H1 (cell line): ENCODE measurements around the gene ULK2. TPM values are rescaled to one million over a fixed set of nuclear protein-coding genes. Genes with fewer than 3 reads are reported as not detected.

Source experiments
- CTCF ChIA-PET: fragments of 300-600 bp; sonication (Branson Sonifier 250); formaldehyde crosslinking; loops from one replicate; lab custom pipeline; 2021; ENCODE audit not compliant: partially characterized antibody; lab: Charles Lee
- POLR2A ChIA-PET: fragments of 300-600 bp; sonication (Branson Sonifier 250); formaldehyde crosslinking; loops from one replicate; lab custom pipeline; 2021; ENCODE audit warnings: inconsistent platforms; ENCODE audit not compliant: partially characterized antibody; lab: Charles Lee
- DNase-seq, 2 experiments: peaks; one replicate each; pipeline versions ENCODE4 v3.0.0 to v3.0.0-alpha.2; 2010 to 2022; ENCODE audit warnings: low spot score in 2 of 2, low read depth in 1 of 2, mixed read lengths in 1 of 2
- FAIRE-seq: peaks from 2 replicates; lab custom pipeline; 2011; peaks lifted over from hg19 to GRCh38; lab: Jason Lieb, UNC
- H2AFZ ChIP-seq: 2 replicates; pipeline ENCODE4 v1.8.1; 2012; ENCODE audit warnings: low read length, inconsistent platforms
- H2AK5ac ChIP-seq: 2 replicates; pipeline ENCODE4 v1.6.1; 2013; ENCODE audit warnings: low read depth, low read length
- H2BK120ac ChIP-seq: replicated peaks from 2 replicates; pipeline ENCODE3; 2013; ENCODE audit warnings: low read depth, low read length, inconsistent platforms
- H2BK12ac ChIP-seq: 2 replicates; pipeline ENCODE4 v1.6.1; 2013; ENCODE audit warnings: low read depth, low read length
- H2BK15ac ChIP-seq: 2 replicates; pipeline ENCODE4 v1.6.1; 2013; ENCODE audit warnings: low read length
- H2BK20ac ChIP-seq: 2 replicates; pipeline ENCODE4 v1.6.1; 2013; ENCODE audit warnings: low read length
- H2BK5ac ChIP-seq: 2 replicates; pipeline ENCODE4 v1.6.1; 2013; ENCODE audit warnings: low read depth, low read length
- H3K14ac ChIP-seq: 2 replicates; pipeline ENCODE4 v1.6.1; 2013; ENCODE audit warnings: inconsistent platforms; ENCODE audit not compliant: insufficient read length
- H3K18ac ChIP-seq: 2 replicates; pipeline ENCODE4 v1.6.1; 2013; ENCODE audit warnings: low read length; ENCODE audit errors: extremely low read depth
- H3K23ac ChIP-seq: 2 replicates; pipeline ENCODE4 v1.6.1; 2013; ENCODE audit warnings: inconsistent platforms; ENCODE audit not compliant: insufficient read length
- H3K23me2 ChIP-seq: 2 replicates; pipeline ENCODE4 v1.6.1; 2013; ENCODE audit warnings: low read depth, low read length
- H3K27ac ChIP-seq: 2 replicates; pipeline ENCODE4 v1.6.1; 2011; ENCODE audit warnings: low read depth, low read length, inconsistent platforms
- H3K27me3 ChIP-seq, 4 experiments: replicated peaks in 1 of 4; 1 replicate in 1 of 4; 2 replicates in 3 of 4; pipeline versions ENCODE4 v1.6.1 to v1.8.1; 2011 to 2013; ENCODE audit warnings: low read length in 3 of 4, mild to moderate bottlenecking in 3 of 4, inconsistent platforms in 2 of 4, mixed read lengths in 2 of 4, moderate library complexity in 1 of 4; ENCODE audit not compliant: control insufficient read depth in 3 of 4, insufficient read depth in 3 of 4; ENCODE audit errors: extremely low read depth in 1 of 4
- H3K36me3 ChIP-seq, 4 experiments: 2 replicates each; pipeline versions ENCODE4 v1.6.1 to v1.8.1; 2011 to 2013; ENCODE audit warnings: mild to moderate bottlenecking in 4 of 4, low read length in 3 of 4, moderate library complexity in 2 of 4, control low read depth in 1 of 4, inconsistent platforms in 1 of 4; ENCODE audit not compliant: insufficient read depth in 4 of 4, control insufficient read depth in 2 of 4
- H3K4ac ChIP-seq: replicated peaks from 2 replicates; pipeline ENCODE3; 2013; ENCODE audit warnings: low read length, low read depth, mixed read lengths, inconsistent platforms; ENCODE audit not compliant: insufficient read length
- H3K4me1 ChIP-seq, 4 experiments: replicated peaks in 1 of 4; 1 replicate in 1 of 4; 2 replicates in 3 of 4; pipeline versions ENCODE4 v1.6.1 to v1.8.1; 2011 to 2013; ENCODE audit warnings: low read length in 3 of 4, inconsistent platforms in 2 of 4, mixed read lengths in 1 of 4; ENCODE audit not compliant: insufficient read depth in 4 of 4, control insufficient read depth in 3 of 4
- H3K4me2 ChIP-seq, 2 experiments: 2 replicates each; pipeline versions ENCODE4 v1.6.1 to v1.8.1; 2011 to 2013; ENCODE audit warnings: low read depth in 2 of 2, low read length in 2 of 2, control low read depth in 1 of 2, inconsistent platforms in 1 of 2, mild to moderate bottlenecking in 1 of 2; ENCODE audit not compliant: insufficient read depth in 1 of 2
- H3K4me3 ChIP-seq, 4 experiments: fragments of 200-600, 300-600 bp in 1 of 4; sonication (generic), shearing (Covaris generic), sonication (Bioruptor Twin) in 1 of 4; 2 replicates each; pipeline versions ENCODE4 v1.5.1 to v1.8.1; 2011 to 2016; ENCODE audit warnings: low read length in 4 of 4, low read depth in 3 of 4, control low read depth in 2 of 4, inconsistent platforms in 2 of 4, mild to moderate bottlenecking in 2 of 4, mixed read lengths in 1 of 4, moderate library complexity in 1 of 4; ENCODE audit not compliant: insufficient read depth in 2 of 4; ENCODE audit errors: extremely low read depth in 1 of 4
- H3K56ac ChIP-seq: replicated peaks from 2 replicates; pipeline ENCODE3; 2013; ENCODE audit warnings: low read depth, mild to moderate bottlenecking, mixed read lengths, low read length, inconsistent platforms; ENCODE audit not compliant: insufficient read length
- H3K79me1 ChIP-seq: 2 replicates; pipeline ENCODE4 v1.6.1; 2013; ENCODE audit warnings: low read depth, low read length, control low read depth
- H3K79me2 ChIP-seq, 2 experiments: 2 replicates each; pipeline versions ENCODE4 v1.6.1 to v1.8.1; 2012 to 2013; ENCODE audit warnings: low read length in 2 of 2, mild to moderate bottlenecking in 2 of 2, inconsistent platforms in 1 of 2; ENCODE audit not compliant: insufficient read depth in 2 of 2, control insufficient read depth in 1 of 2
- H3K9ac ChIP-seq, 4 experiments: replicated peaks in 1 of 4; 1 replicate in 1 of 4; 2 replicates in 3 of 4; pipeline versions ENCODE4 v1.6.1 to v1.8.1; 2011 to 2013; ENCODE audit warnings: low read depth in 3 of 4, low read length in 3 of 4, control low read depth in 2 of 4, mild to moderate bottlenecking in 2 of 4, moderate library complexity in 2 of 4, inconsistent platforms in 1 of 4; ENCODE audit errors: extremely low read depth in 1 of 4
- H3K9me3 ChIP-seq, 2 experiments: 2 replicates each; pipeline versions ENCODE4 v1.6.1 to v1.8.1; 2012 to 2013; ENCODE audit warnings: mild to moderate bottlenecking in 2 of 2, moderate library complexity in 2 of 2, control low read depth in 1 of 2, inconsistent platforms in 1 of 2, low read depth in 1 of 2, low read length in 1 of 2, mixed read lengths in 1 of 2; ENCODE audit not compliant: insufficient read depth in 2 of 2
- H4K20me1 ChIP-seq, 2 experiments: replicated peaks in 1 of 2; 2 replicates each; pipeline versions ENCODE3 to v1.8.1; 2011 to 2013; ENCODE audit warnings: inconsistent platforms in 2 of 2, low read length in 2 of 2, mild to moderate bottlenecking in 1 of 2; ENCODE audit not compliant: insufficient read depth in 2 of 2, control insufficient read depth in 1 of 2
- H4K5ac ChIP-seq: 2 replicates; pipeline ENCODE4 v1.6.1; 2013; ENCODE audit warnings: low read length, low read depth, mixed read lengths, inconsistent platforms; ENCODE audit not compliant: insufficient read length
- H4K8ac ChIP-seq: 2 replicates; pipeline ENCODE4 v1.8.0; 2013; ENCODE audit warnings: mild to moderate bottlenecking, moderate library complexity, low read length, inconsistent platforms; ENCODE audit not compliant: insufficient read depth; ENCODE audit errors: extremely low read depth
- H4K91ac ChIP-seq: replicated peaks from 2 replicates; pipeline ENCODE3; 2013; ENCODE audit warnings: low read length, mixed read lengths, inconsistent platforms; ENCODE audit not compliant: insufficient read length
- CHD1 ChIP-seq: IDR thresholded peaks from 2 replicates; pipeline ENCODE4 v1.6.1; 2012; ENCODE audit warnings: low read depth, low read length, improper control_type of control experiment
- CTBP2 ChIP-seq: IDR thresholded peaks from 2 replicates; pipeline ENCODE4 v1.7.0; 2011; ENCODE audit warnings: borderline replicate concordance, mild to moderate bottlenecking, moderate library complexity, mixed read lengths, low read length; ENCODE audit not compliant: insufficient read depth, insufficient read length
- EGR1 ChIP-seq: IDR thresholded peaks from 2 replicates; pipeline ENCODE4 v1.6.1; 2011; ENCODE audit warnings: low read depth, low read length, borderline replicate concordance
- GABPA ChIP-seq: IDR thresholded peaks from 2 replicates; pipeline ENCODE4 v1.6.1; 2011; ENCODE audit warnings: mild to moderate bottlenecking, low read length, moderate library complexity, borderline replicate concordance; ENCODE audit not compliant: insufficient read depth
- NANOG ChIP-seq: IDR thresholded peaks from 2 replicates; pipeline ENCODE4 v1.6.1; 2011; ENCODE audit warnings: low read length, low read depth, mild to moderate bottlenecking, inconsistent platforms; ENCODE audit not compliant: insufficient read depth, poor library complexity, severe bottlenecking
- POLR2AphosphoS5 ChIP-seq: IDR thresholded peaks from 2 replicates; pipeline ENCODE4 v1.6.1; 2011; ENCODE audit warnings: low read depth, low read length
- RBBP5 ChIP-seq: IDR thresholded peaks from 2 replicates; pipeline ENCODE4 v1.7.1; 2012; ENCODE audit warnings: low read depth, mild to moderate bottlenecking, inconsistent platforms, low read length, moderate library complexity, borderline replicate concordance
- SRF ChIP-seq: IDR thresholded peaks from 2 replicates; pipeline ENCODE4 v1.6.1; 2011; ENCODE audit warnings: mild to moderate bottlenecking, low read depth, low read length, moderate library complexity
- TEAD4 ChIP-seq: IDR thresholded peaks from 2 replicates; pipeline ENCODE4 v1.6.1; 2012; ENCODE audit warnings: low read depth, low read length, inconsistent platforms, mixed read lengths
- WGBS, 2 experiments: shearing (Covaris generic) in 1 of 2; methylation state at CpG; one replicate each; pipeline versions ENCODE4 v1.1.6 to v1.1.7; 2013 to 2015; ENCODE audit warnings: low lambda C conversion rate in 2 of 2, mixed read lengths in 2 of 2, inconsistent platforms in 1 of 2, low coverage in 1 of 2, missing lambda C conversion rate in 1 of 2; ENCODE audit not compliant: insufficient replicate concordance in 2 of 2, insufficient coverage in 1 of 2, insufficient read length in 1 of 2; ENCODE audit errors: extremely low coverage in 1 of 2, missing lambda C conversion rate in 1 of 2; 5-methylcytosine and 5-hydroxymethylcytosine counted together
- polyA plus RNA-seq, 7 experiments: library from polyadenylated mRNA; depleted of rRNA in 3 of 7; stranded (reverse) in 5 of 7; unstranded in 2 of 7; fragments of >200 nt in 5 of 7; fragments of 200-250 nt in 2 of 7; gene quantifications; 1 replicate in 5 of 7; 2 replicates in 1 of 7; 4 replicates in 1 of 7; pipeline versions ENCODE4 v1.2.1 to v1.2.3, GENCODE V29; 2011 to 2013; ENCODE audit warnings: missing spikeins in 2 of 7, mixed read lengths in 2 of 7
- total RNA-seq: library from RNA; stranded (reverse); fragmentation: NEBNext Ultra II Directional; extraction: Animal tissue kit (Norgen Biotek cat#: 25700); gene quantifications from 2 replicates; pipeline ENCODE4 v1.2.1, GENCODE V29; 2021

ULK2 gene
- total and polyA plus RNA-seq, 2 of the 8 experiments (the other 6 are each of a cell fraction or from before 2014, with no cell fraction given) = 5.3 to 9.8 TPM

DNA sequence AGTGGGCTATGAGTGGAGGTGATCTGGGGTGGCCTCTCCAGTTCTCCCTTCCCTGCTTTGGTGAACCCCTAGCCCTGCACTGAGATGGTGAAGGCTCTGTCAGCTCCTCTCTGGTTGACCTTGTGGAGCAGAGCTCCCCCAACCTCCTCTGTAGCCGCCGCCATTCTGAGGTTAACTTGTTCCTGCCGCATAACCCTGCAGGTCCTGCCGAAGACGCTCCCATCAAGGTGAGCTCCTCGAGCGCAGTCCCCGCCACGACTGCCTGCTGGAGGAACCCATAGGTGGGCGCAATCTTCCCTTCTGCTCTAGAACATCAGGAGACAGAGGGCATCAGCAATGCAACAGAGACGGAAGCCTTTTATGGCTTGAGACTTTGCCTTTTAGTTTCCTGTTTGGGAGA, 136.1 kb downstream of the ULK2 start:
- H3K23ac ChIP-seq = no peak overlapping the region
- H3K9ac ChIP-seq = no peak overlapping the region
- H3K4me3 ChIP-seq = no peak overlapping the region
- H2BK12ac ChIP-seq = no peak overlapping the region
- no peaks in the 10 kb centered on the region for H3K79me1 ChIP-seq
- no peaks in the 10 kb centered on the region for H3K4me1 ChIP-seq
- no peak overlapping the region for H2BK20ac ChIP-seq
- no peak overlapping the region for H2BK15ac ChIP-seq
- H4K8ac ChIP-seq = no peak overlapping the region; the same call in 1 of the 2 replicates
- ChIA-PET CTCF (interaction anchor here (1.1 to 1.5 kb wide), 5 partner anchors 10 to 164 kb away, joined by 3 to 6 read pairs (median 3); no protein-coding TSS in a partner anchor), POLR2A (no interaction called here)
- no peak overlapping the region for H3K14ac ChIP-seq
- H4K20me1 ChIP-seq = no peaks in the 10 kb centered on the region
- H3K27me3 ChIP-seq = no peaks in the 10 kb centered on the region
- no peaks in the 10 kb centered on the region for H3K9me3 ChIP-seq
- H3K56ac ChIP-seq = no peak overlapping the region
- no peak overlapping the region for H3K4me2 ChIP-seq
- no peaks in the 10 kb centered on the region for H3K36me3 ChIP-seq
- no peak for TF ChIP-seq NANOG
- TF ChIP-seq CTBP2 = no peak
- TF ChIP-seq CHD1 = no peak
- TF ChIP-seq POLR2AphosphoS5 = no peak
- TF ChIP-seq EGR1 = no peak
- TF ChIP-seq TEAD4 = no peak
- TF ChIP-seq GABPA = no peak
- no peak for TF ChIP-seq SRF
- no peak for TF ChIP-seq RBBP5
- FAIRE-seq (no peak), DNase-seq (no peak)
- no peak overlapping the region; the same call in 1 of the 2 replicates for H2AFZ ChIP-seq
- H3K79me2 ChIP-seq = no peaks in the 10 kb centered on the region
- no peak overlapping the region for H2BK5ac ChIP-seq
- no peak overlapping the region for H3K18ac ChIP-seq
- no peak overlapping the region for H4K91ac ChIP-seq
- no peak overlapping the region for H4K5ac ChIP-seq
- H2AK5ac ChIP-seq = no peak overlapping the region
- H3K4ac ChIP-seq = no peak overlapping the region
- 93% methylated on average over 11 of the region's 11 CpGs; no CpG with 5 or more reads in 1 of the 2 experiments for WGBS, 2 experiments
- no peak overlapping the region for H3K27ac ChIP-seq
- no peak overlapping the region for H2BK120ac ChIP-seq
- no peaks in the 10 kb centered on the region for H3K23me2 ChIP-seq
